Measurements from ENCODE around the gene WDR27. TPM values are rescaled to one million over a fixed set of nuclear protein-coding genes. Genes with fewer than 3 reads are reported as not detected.

The WDR27 gene
- polyA plus RNA-seq, 2 of the 4 experiments (the other 2 are of a cell fraction): 18.9 to 36.1 TPM

GRCh38 chr6:169508452-169508851 is 193.4 kb downstream of the WDR27 start:
- 58% methylated on average over 1 of the region's 1 CpG for WGBS (ENCODE audit: missing lambda C conversion rate)
- ChIA-PET CTCF (no interaction called here), POLR2A (no interaction called here)
- no peak overlapping the region for H3K27ac ChIP-seq
- H3K4me2 ChIP-seq: no peak overlapping the region
- no peaks in the 10 kb centered on the region for H3K4me1 ChIP-seq
- no peak for DNase-seq (ENCODE audit: low read depth in 1 of 2, low spot score in 1 of 2)
- H3K9me3 ChIP-seq: no peaks in the 10 kb centered on the region
- ATAC-seq: no peak
- no peak for FAIRE-seq
- no peak overlapping the region for H3K4me3 ChIP-seq
- TF ChIP-seq RNF2 (IDR thresholded peaks at IDR 0.05; ENCODE audit: borderline replicate concordance, low read depth) (no peak), ZNF302 (CRISPR knock-in tag; IDR thresholded peaks at IDR 0.05) (no peak), EHMT2 (IDR thresholded peaks at IDR 0.05; ENCODE audit: low read depth) (no peak), FOXS1 (CRISPR knock-in tag; IDR thresholded peaks at IDR 0.05) (no peak), USF2 (IDR thresholded peaks at IDR 0.05) (no peak), MAZ (IDR thresholded peaks at IDR 0.05; ENCODE audit: borderline replicate concordance, low read depth, low read length) (no peak), ELK1 (IDR thresholded peaks at IDR 0.05; ENCODE audit: low read depth, low read length) (no peak), FOSB (CRISPR knock-in tag; IDR thresholded peaks at IDR 0.05) (no peak), POLR2AphosphoS2 (conservative IDR thresholded peaks at IDR 0.05; ENCODE audit: low read length) (no peak), HDAC2 (IDR thresholded peaks at IDR 0.05) (no peak)

GRCh38 chr6:169503422-169504152 is 198.2 kb downstream of the WDR27 start:
- FAIRE-seq: no peak
- H3K27ac ChIP-seq: no peak overlapping the region
- TF ChIP-seq NR3C1 (IDR thresholded peaks at IDR 0.05) (no peak), MAFK (IDR thresholded peaks at IDR 0.05; ENCODE audit: partially characterized antibody) (no peak), FOSB (CRISPR knock-in tag; IDR thresholded peaks at IDR 0.05) (no peak), CEBPB (IDR thresholded peaks at IDR 0.05) (no peak), HOXA7 (CRISPR knock-in tag; IDR thresholded peaks at IDR 0.05) (no peak), FOXS1 (CRISPR knock-in tag; IDR thresholded peaks at IDR 0.05) (no peak), POLR2A (IDR thresholded peaks at IDR 0.05; ENCODE audit: low read length) (no peak), ZFP36 (IDR thresholded peaks at IDR 0.05; ENCODE audit: borderline replicate concordance, partially characterized antibody) (no peak), PHF8 (IDR thresholded peaks at IDR 0.05; ENCODE audit: borderline replicate concordance, low read depth) (no peak), KDM1A (IDR thresholded peaks at IDR 0.05; ENCODE audit: low read depth) (no peak), HES2 (IDR thresholded peaks at IDR 0.05) (no peak), RCOR1 (IDR thresholded peaks at IDR 0.05; ENCODE audit: low read depth, low read length) (no peak)
- ATAC-seq: no peak
- ChIA-PET POLR2A (no interaction called here), CTCF (interaction anchor here (0.7 kb wide), 1 partner anchor 305 kb away, joined by 3 read pairs; no protein-coding TSS in a partner anchor)
- H3K4me2 ChIP-seq: no peak overlapping the region
- WGBS (ENCODE audit: missing lambda C conversion rate): 65% methylated on average over 4 of the region's 4 CpGs
- H3K4me3 ChIP-seq: no peak overlapping the region
- no peaks in the 10 kb centered on the region for H3K4me1 ChIP-seq
- no peaks in the 10 kb centered on the region for H3K9me3 ChIP-seq
- DNase-seq (ENCODE audit: low read depth in 1 of 2, low spot score in 1 of 2): no peak

GRCh38 chr6:169502445-169502844 is 199.4 kb downstream of the WDR27 start:
- Histone ChIP-seq H3K4me1 (no peaks in the 10 kb centered on the region), H3K27ac (no peak overlapping the region), H3K9me3 (no peaks in the 10 kb centered on the region), H3K4me3 (no peak overlapping the region), H3K4me2 (no peak overlapping the region)
- WGBS (ENCODE audit: missing lambda C conversion rate): 85% methylated on average over 21 of the region's 22 CpGs
- ChIA-PET POLR2A (no interaction called here), CTCF (no interaction called here)
- no peak for FAIRE-seq
- ATAC-seq: no peak
- TF ChIP-seq CTCF (IDR thresholded peaks at IDR 0.05): no peak
- TF ChIP-seq TFCP2L1 (CRISPR knock-in tag; IDR thresholded peaks at IDR 0.05): no peak
- no peak for TF ChIP-seq ELK1 (IDR thresholded peaks at IDR 0.05; ENCODE audit: low read depth, low read length)
- no peak for DNase-seq (ENCODE audit: low read depth in 1 of 2, low spot score in 1 of 2)
